ENCODE measurements around the gene CENPQ. TPM values are rescaled to one million over a fixed set of nuclear protein-coding genes. Genes with fewer than 3 reads are reported as not detected.
A peak's percentile ranks its signal among the peaks of the same experiment; 100 is the strongest.
"Not testable (repeated sequence)": the region's sequence is repeated elsewhere in the genome, so short reads cannot be mapped to it uniquely, and the experiment has no call there.

CENPQ gene
- total RNA-seq, 1 donor from 2014 or later: 7.5 TPM

DNA sequence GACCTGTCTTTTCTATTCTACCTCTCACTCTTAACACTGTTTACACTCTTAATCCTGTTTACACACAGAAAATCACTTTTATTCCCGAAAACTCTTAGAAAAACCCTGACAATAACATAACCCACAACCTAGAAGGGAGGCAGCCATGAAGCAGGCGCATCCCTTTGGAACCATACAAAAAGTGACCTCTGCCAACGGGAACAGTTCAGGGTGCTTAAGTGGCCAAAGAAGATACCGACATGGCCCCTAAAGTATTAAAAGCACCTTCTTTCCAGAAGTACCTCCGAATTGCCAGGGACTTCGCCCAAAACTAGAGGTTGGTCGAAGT lies 607 bp upstream of the CENPQ start:
- Mint-ChIP-seq H3K27me3 (ENCODE audit: unreplicated experiment) (peaks cover 6% of the 10 kb centered on the region), H3K4me3 (ENCODE audit: unreplicated experiment) (peak overlapping the region; percentile 97), H3K4me1 (ENCODE audit: unreplicated experiment) (peaks cover 15% of the 10 kb centered on the region), H3K27ac (ENCODE audit: unreplicated experiment) (peak overlapping the region; percentile 99), H3K36me3 (ENCODE audit: low read depth, unreplicated experiment) (no peaks in the 10 kb centered on the region), H3K9me3 (ENCODE audit: unreplicated experiment) (no peaks in the 10 kb centered on the region)
- no peak for TF ChIP-seq CTCF (IDR thresholded peaks at IDR 0.05; ENCODE audit: unreplicated experiment)
- DNase-seq (ENCODE audit: low spot score): no peak

DNA sequence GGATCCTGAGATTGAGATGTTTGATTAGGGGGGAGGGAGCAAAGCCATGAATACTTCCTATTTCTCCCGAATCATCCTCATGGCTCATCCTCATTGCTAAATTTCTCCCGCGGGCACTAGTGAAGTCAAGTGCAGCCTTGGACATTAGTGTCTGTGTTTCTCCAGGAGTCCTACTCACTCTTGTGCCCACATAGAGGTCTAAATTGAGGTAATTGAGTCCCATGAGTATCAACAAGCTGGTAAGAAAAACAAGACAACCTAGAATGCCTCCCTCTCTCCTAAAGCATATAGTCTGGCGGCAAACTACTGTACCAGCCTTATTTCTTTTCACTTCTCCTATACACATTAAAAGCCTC lies 420 bp downstream of the CENPQ start:
- peak overlapping the region; percentile 99 for H3K27ac Mint-ChIP-seq (ENCODE audit: unreplicated experiment)
- H3K36me3 Mint-ChIP-seq (ENCODE audit: low read depth, unreplicated experiment): no peaks in the 10 kb centered on the region
- H3K27me3 Mint-ChIP-seq (ENCODE audit: unreplicated experiment): peaks cover 6% of the 10 kb centered on the region
- no peaks in the 10 kb centered on the region for H3K9me3 Mint-ChIP-seq (ENCODE audit: unreplicated experiment)
- DNase-seq (ENCODE audit: low spot score): no peak
- peaks cover 15% of the 10 kb centered on the region for H3K4me1 Mint-ChIP-seq (ENCODE audit: unreplicated experiment)
- TF ChIP-seq CTCF (IDR thresholded peaks at IDR 0.05; ENCODE audit: unreplicated experiment): no peak
- H3K4me3 Mint-ChIP-seq (ENCODE audit: unreplicated experiment): peak overlapping the region; percentile 97

DNA sequence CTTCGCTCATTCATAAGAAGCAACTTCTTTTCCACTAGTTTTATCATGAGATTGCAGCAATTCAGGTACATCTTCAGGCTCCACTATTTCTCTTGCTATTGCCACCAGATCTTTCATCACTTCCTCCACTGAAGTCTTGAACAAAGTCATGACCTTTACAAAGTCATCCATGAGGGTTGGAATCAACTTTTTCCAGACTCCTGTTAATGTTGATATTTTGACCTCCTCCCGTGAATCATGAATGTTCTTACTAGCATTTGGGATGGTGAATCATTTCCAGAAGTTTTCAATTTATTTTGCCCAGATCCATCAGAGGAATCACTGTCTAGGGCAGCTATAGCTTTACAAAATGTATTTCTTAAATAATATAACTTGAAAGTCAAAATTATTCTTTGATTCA lies 1.5 kb downstream of the CENPQ start:
- no peak overlapping the region for H3K4me3 Mint-ChIP-seq (ENCODE audit: unreplicated experiment)

DNA sequence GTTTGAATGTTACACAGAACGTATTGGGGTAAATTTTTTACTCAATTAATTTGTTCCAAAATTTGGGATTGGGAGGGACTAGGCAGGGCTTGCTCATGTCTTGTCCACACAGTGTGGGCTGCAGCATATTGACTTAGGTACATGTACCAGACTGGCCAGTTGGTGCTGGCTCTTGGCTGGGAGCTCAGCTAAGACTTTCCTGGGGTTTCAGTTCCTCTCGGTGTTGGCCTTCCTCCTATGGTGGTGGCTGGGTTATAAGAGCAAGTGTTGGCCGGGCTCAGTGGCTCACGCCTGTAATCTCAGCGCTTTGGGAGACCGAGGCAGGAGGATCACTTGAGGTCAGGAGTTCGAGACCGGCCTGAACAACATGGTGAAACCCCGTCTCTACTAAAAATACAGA lies 4.9 kb downstream of the CENPQ start:
- Mint-ChIP-seq H3K4me3 (ENCODE audit: unreplicated experiment) (no peak overlapping the region), H3K36me3 (ENCODE audit: low read depth, unreplicated experiment) (no peaks in the 10 kb centered on the region), H3K27me3 (ENCODE audit: unreplicated experiment) (peaks cover 5% of the 10 kb centered on the region), H3K9me3 (ENCODE audit: unreplicated experiment) (no peaks in the 10 kb centered on the region), H3K27ac (ENCODE audit: unreplicated experiment) (no peak overlapping the region), H3K4me1 (ENCODE audit: unreplicated experiment) (peaks cover 5% of the 10 kb centered on the region)
- no peak for DNase-seq (ENCODE audit: low spot score)
- TF ChIP-seq CTCF (IDR thresholded peaks at IDR 0.05; ENCODE audit: unreplicated experiment): no peak

More for the DNA sequence above, 1.5 kb downstream of the CENPQ start:
- H3K27me3 Mint-ChIP-seq (ENCODE audit: unreplicated experiment): peaks cover 6% of the 10 kb centered on the region
- no peak for DNase-seq (ENCODE audit: low spot score)
- H3K9me3 Mint-ChIP-seq (ENCODE audit: unreplicated experiment): no peaks in the 10 kb centered on the region
- TF ChIP-seq CTCF (IDR thresholded peaks at IDR 0.05; ENCODE audit: unreplicated experiment): no peak
- H3K36me3 Mint-ChIP-seq (ENCODE audit: low read depth, unreplicated experiment): no peaks in the 10 kb centered on the region
- H3K4me1 Mint-ChIP-seq (ENCODE audit: unreplicated experiment): peaks cover 15% of the 10 kb centered on the region
- no peak overlapping the region for H3K27ac Mint-ChIP-seq (ENCODE audit: unreplicated experiment)

DNA sequence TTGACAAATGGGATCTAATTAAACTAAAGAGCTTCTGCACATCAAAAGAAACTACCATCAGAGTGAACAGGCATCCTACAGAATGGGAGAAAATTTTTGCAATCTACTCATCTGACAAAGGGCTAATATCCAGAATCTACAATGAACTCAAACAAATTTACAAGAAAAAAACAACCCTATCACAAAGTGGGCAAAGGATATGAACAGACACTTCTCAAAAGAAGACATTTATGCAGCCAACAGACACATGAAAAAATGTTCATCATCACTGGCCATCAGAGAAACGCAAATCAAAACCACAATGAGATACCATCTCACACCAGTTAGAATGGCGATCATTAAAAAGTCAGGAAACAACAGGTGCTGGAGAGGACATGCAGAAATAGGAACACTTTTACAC lies 13.4 kb downstream of the CENPQ start:
- H3K36me3 Mint-ChIP-seq (ENCODE audit: low read depth, unreplicated experiment): peaks cover 23% of the 10 kb centered on the region
- not testable (repeated sequence) for H3K4me3 Mint-ChIP-seq (ENCODE audit: unreplicated experiment); H3K9me3 Mint-ChIP-seq (ENCODE audit: unreplicated experiment); H3K27ac Mint-ChIP-seq (ENCODE audit: unreplicated experiment); H3K27me3 Mint-ChIP-seq (ENCODE audit: unreplicated experiment); H3K4me1 Mint-ChIP-seq (ENCODE audit: unreplicated experiment); DNase-seq (ENCODE audit: low spot score)

Data from endothelial cell (in vitro differentiated cells).